HCT116 (cell line): ENCODE data around the gene GANC. TPM values are rescaled to one million over a fixed set of nuclear protein-coding genes. Genes with fewer than 3 reads are reported as not detected.
A peak's percentile ranks its signal among the peaks of the same experiment; 100 is the strongest.

Source experiments
- ATAC-seq: fragments of 200-7000 bp; cut with Tn5 transposase; 2 replicates; pipeline ENCODE4 v1.9.1; 2020; ENCODE audit warnings: mild to moderate bottlenecking, moderate library complexity
- BruUV-seq: library from RNA; stranded (reverse); fragments of 400-500 nt; replicated peaks from 2 replicates; lab custom pipeline; 2021; lab: Mats Ljungman, UMichigan
- CTCF ChIA-PET: fragments of 300-600 bp; sonication (Branson Sonifier 250); formaldehyde crosslinking; loops from one replicate; lab custom pipeline; 2021; ENCODE audit warnings: antibody characterized with exemption; lab: Charles Lee
- POLR2A ChIA-PET: fragments of 300-600, 350-600 bp; sonication (Branson Sonifier 250); formaldehyde crosslinking; loops from one replicate; lab custom pipeline; 2021; ENCODE audit warnings: antibody characterized with exemption; lab: Charles Lee
- RAD21 ChIA-PET, 2 experiments: fragments of 300-600 bp; sonication (Branson Sonifier 250); formaldehyde crosslinking; loops; one replicate each; lab custom pipeline; 2023; ENCODE audit warnings: low total read pairs in 2 of 2; ENCODE audit not compliant: uncharacterized antibody in 2 of 2, unreplicated experiment in 2 of 2, low non-redundant PET in 1 of 2; lab: Charles Lee
- DNase-seq: peaks from one replicate; pipeline ENCODE4 v3.0.0-alpha.2; 2010; ENCODE audit warnings: low read depth, low spot score
- H2AFZ ChIP-seq: fragments of 200-600 bp; shearing (Covaris generic), sonication (generic); 2 replicates; pipeline ENCODE4 v1.6.1; 2017; ENCODE audit warnings: low read depth, mixed run types, mixed read lengths, antibody characterized with exemption, low read length; ENCODE audit not compliant: poor library complexity, severe bottlenecking
- H3K27ac ChIP-seq: 2 replicates; pipeline ENCODE4 v1.5.1; 2012; ENCODE audit warnings: low read depth, low read length
- H3K27me3 ChIP-seq: fragments of 200-600 bp; sonication (generic); 2 replicates; pipeline ENCODE4 v1.6.1; 2016; ENCODE audit warnings: mixed run types, low read length, mixed read lengths; ENCODE audit not compliant: insufficient read depth
- H3K36me3 ChIP-seq, 2 experiments: fragments of 200-500 bp in 1 of 2; fragments of 200-600 bp in 1 of 2; sonication (Bioruptor generic) in 1 of 2; sonication (generic) in 1 of 2; 2 replicates each; pipeline versions ENCODE4 v1.5.1 to v1.6.1; 2014 to 2016; ENCODE audit warnings: low read length in 2 of 2, inconsistent platforms in 1 of 2, mixed read lengths in 1 of 2, mixed run types in 1 of 2; ENCODE audit not compliant: insufficient read depth in 2 of 2, control insufficient read depth in 1 of 2
- H3K4me1 ChIP-seq, 2 experiments: fragments of 200-600 bp in 1 of 2; sonication (generic) in 1 of 2; 2 replicates each; pipeline versions ENCODE4 v1.5.1 to v1.6.1; 2012 to 2017; ENCODE audit warnings: low read length in 2 of 2, inconsistent platforms in 1 of 2, mild to moderate bottlenecking in 1 of 2, mixed read lengths in 1 of 2, mixed run types in 1 of 2, moderate library complexity in 1 of 2; ENCODE audit not compliant: insufficient read depth in 2 of 2, control insufficient read depth in 1 of 2
- H3K4me2 ChIP-seq: fragments of 200-600 bp; sonication (generic); 2 replicates; pipeline ENCODE4 v1.6.1; 2017; ENCODE audit warnings: mixed run types, low read length, mixed read lengths
- H3K4me3 ChIP-seq, 2 experiments: fragments of 200-600 bp in 1 of 2; sonication (generic) in 1 of 2; replicated peaks in 1 of 2; 2 replicates each; pipeline ENCODE4 v1.5.1; 2011 to 2016; ENCODE audit warnings: low read length in 2 of 2, control low read depth in 1 of 2, low read depth in 1 of 2, mild to moderate bottlenecking in 1 of 2, mixed read lengths in 1 of 2, mixed run types in 1 of 2
- H3K79me2 ChIP-seq: fragments of 200-600 bp; sonication (generic); 2 replicates; pipeline ENCODE4 v1.6.1; 2017; ENCODE audit warnings: mild to moderate bottlenecking, mixed run types, low read length, moderate library complexity, mixed read lengths; ENCODE audit not compliant: insufficient read depth
- H3K9ac ChIP-seq: fragments of 200-600 bp; sonication (generic); 2 replicates; pipeline ENCODE4 v1.6.1; 2016; ENCODE audit warnings: low read length, mixed read lengths
- H3K9me2 ChIP-seq: fragments of 200-600 bp; sonication (generic), shearing (Covaris generic); 2 replicates; pipeline ENCODE4 v1.6.1; 2017; ENCODE audit warnings: mixed run types, mild to moderate bottlenecking, moderate library complexity; ENCODE audit not compliant: insufficient read depth
- H3K9me3 ChIP-seq, 2 experiments: fragments of 200-500 bp in 1 of 2; fragments of 200-600 bp in 1 of 2; sonication (Bioruptor generic) in 1 of 2; sonication (generic) in 1 of 2; 2 replicates each; pipeline ENCODE4 v1.6.1; 2014 to 2017; ENCODE audit warnings: low read length in 2 of 2, mixed read lengths in 2 of 2, inconsistent platforms in 1 of 2, low read depth in 1 of 2, mild to moderate bottlenecking in 1 of 2, mixed run types in 1 of 2, moderate library complexity in 1 of 2; ENCODE audit not compliant: control insufficient read depth in 1 of 2, insufficient read depth in 1 of 2
- H4K20me1 ChIP-seq: fragments of 200-600 bp; sonication (generic), shearing (Covaris generic); 2 replicates; pipeline ENCODE4 v1.6.1; 2017; ENCODE audit warnings: mixed run types, mild to moderate bottlenecking, moderate library complexity; ENCODE audit not compliant: insufficient read depth
- RAD21 ChIP-seq: IDR thresholded peaks from 2 replicates; pipeline ENCODE4 v1.6.1; 2012; ENCODE audit warnings: low read depth, mild to moderate bottlenecking
- TCF7L2 ChIP-seq: IDR thresholded peaks from 2 replicates; pipeline ENCODE4 v1.7.0; 2011; ENCODE audit warnings: borderline replicate concordance, inconsistent platforms; ENCODE audit not compliant: insufficient read depth, insufficient read length; ENCODE audit errors: extremely low read depth
- YY1 ChIP-seq: IDR thresholded peaks from 2 replicates; pipeline ENCODE4 v1.6.1; 2011; ENCODE audit warnings: low read length, low read depth, moderate library complexity, mild to moderate bottlenecking; ENCODE audit not compliant: insufficient replicate concordance; ENCODE audit errors: extremely low read depth
- intact Hi-C: fragments of 100-400 bp; cut with micrococcal nuclease; formaldehyde crosslinking; loops from 2 replicates; pipeline ENCODE4 v1.10.0; 2022
- total RNA-seq: library from RNA; stranded (reverse); gene quantifications from one replicate; pipeline ENCODE4 v1.2.1, GENCODE V29; 2021; ENCODE audit not compliant: unreplicated experiment
- TF ChIP-seq, protein P1 (sequence below), 3 experiments: fragments of 200-600 bp in 1 of 3; sonication (generic) in 1 of 3; IDR thresholded peaks in 2 of 3; conservative IDR thresholded peaks in 1 of 3; 2 replicates each; pipeline ENCODE4 v1.5.1; 2012 to 2017; ENCODE audit warnings: low read depth in 2 of 3, low read length in 2 of 3, antibody characterized with exemption in 1 of 3, borderline replicate concordance in 1 of 3, control low read depth in 1 of 3, mild to moderate bottlenecking in 1 of 3, mixed read lengths in 1 of 3, mixed run types in 1 of 3, moderate library complexity in 1 of 3; ENCODE audit not compliant: insufficient read depth in 1 of 3

Gene GANC
- total RNA-seq, 1 experiment from 2014 or later, result 13.1 TPM

DNA sequence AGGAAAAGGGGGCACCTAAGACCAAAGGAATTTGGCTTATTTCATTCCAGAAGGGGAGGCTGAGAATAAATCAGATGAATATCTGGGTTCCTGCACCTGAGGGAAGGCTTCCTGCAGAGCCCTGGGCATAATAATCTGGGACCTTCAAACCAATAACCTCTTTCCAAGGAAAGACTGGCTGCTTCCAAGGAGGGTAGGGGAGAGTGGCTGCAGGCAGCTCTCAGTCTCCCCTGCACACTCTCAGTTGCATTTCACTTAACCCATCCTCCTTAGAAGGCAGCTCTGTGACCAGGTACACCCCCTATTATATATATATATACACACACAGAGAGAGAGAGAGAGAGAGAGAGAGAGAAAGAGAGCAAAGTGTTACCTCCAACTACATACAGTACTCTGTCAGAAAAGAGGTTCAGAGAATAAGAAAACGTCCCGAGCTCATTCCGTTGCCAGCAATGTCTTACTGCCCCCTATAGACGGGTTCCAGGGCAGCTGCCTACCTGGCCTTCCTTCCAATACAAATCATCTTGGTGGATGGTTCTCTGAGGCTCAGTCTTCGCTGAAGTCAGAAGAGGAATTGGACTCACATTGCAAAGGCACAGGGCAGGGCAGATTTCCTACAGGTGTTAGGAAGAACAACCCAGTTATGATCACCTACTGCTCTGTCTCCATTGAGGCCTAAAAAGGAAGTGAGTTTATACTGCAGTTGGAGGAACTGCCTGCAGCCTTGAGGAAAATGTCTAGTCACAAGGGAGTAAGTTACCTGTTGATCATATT lies 112.4 kb downstream of the GANC start:
- intact Hi-C loops, result loop anchor here (5.0 kb wide), 1 partner anchor 318 kb away; no protein-coding TSS in a partner anchor
- Histone ChIP-seq H3K9ac (no peak overlapping the region), H2AFZ (no peak overlapping the region), H3K9me2 (no peaks in the 10 kb centered on the region), H3K27ac (no peak overlapping the region), H4K20me1 (no peaks in the 10 kb centered on the region), H3K4me2 (0 out of 2 replicates have a peak overlapping the region, but pooled peaks have one; percentile 10), H3K36me3 (no peaks in the 10 kb centered on the region), H3K79me2 (no peaks in the 10 kb centered on the region), H3K9me3 (no peaks in the 10 kb centered on the region), H3K4me3 (no peak overlapping the region), H3K4me1 (no peaks in the 10 kb centered on the region), H3K27me3 (no peaks in the 10 kb centered on the region)
- ChIA-PET POLR2A (interaction anchor here (1.0 to 1.4 kb wide), 2 partner anchors 11 to 112 kb away, joined by 4 to 5 read pairs; partner anchors contain the start of genes GANC and TMEM87A), RAD21 (interaction anchor here in 1 of 2 experiments (1.0 to 1.1 kb wide), 2 partner anchors 179 to 248 kb away, joined by 3 to 4 read pairs; no protein-coding TSS in a partner anchor), CTCF (interaction anchor here (0.6 to 2.0 kb wide), 21 partner anchors 10 to 413 kb away, joined by 3 to 22 read pairs (median 4); partner anchors contain the start of genes EHD4, GANC, PLA2G4F and TMEM87A)
- DNase-seq (peak; percentile 35), ATAC-seq (peak; percentile 95)
- BruUV-seq, result no TSS peak
- no peak for TF ChIP-seq TCF7L2
- TF ChIP-seq, protein P1, sequence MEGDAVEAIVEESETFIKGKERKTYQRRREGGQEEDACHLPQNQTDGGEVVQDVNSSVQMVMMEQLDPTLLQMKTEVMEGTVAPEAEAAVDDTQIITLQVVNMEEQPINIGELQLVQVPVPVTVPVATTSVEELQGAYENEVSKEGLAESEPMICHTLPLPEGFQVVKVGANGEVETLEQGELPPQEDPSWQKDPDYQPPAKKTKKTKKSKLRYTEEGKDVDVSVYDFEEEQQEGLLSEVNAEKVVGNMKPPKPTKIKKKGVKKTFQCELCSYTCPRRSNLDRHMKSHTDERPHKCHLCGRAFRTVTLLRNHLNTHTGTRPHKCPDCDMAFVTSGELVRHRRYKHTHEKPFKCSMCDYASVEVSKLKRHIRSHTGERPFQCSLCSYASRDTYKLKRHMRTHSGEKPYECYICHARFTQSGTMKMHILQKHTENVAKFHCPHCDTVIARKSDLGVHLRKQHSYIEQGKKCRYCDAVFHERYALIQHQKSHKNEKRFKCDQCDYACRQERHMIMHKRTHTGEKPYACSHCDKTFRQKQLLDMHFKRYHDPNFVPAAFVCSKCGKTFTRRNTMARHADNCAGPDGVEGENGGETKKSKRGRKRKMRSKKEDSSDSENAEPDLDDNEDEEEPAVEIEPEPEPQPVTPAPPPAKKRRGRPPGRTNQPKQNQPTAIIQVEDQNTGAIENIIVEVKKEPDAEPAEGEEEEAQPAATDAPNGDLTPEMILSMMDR (IDR thresholded peaks at IDR 0.05 in 2 of 3, conservative IDR thresholded peaks at IDR 0.05 in 1 of 3; ENCODE audit: borderline replicate concordance in 1 of 3, insufficient read depth in 1 of 3, low read depth in 2 of 3, low read length in 2 of 3), result peak; percentile 46 to 92 (median 89); a peak in 5 of 6 replicates
- no peak for TF ChIP-seq YY1
- TF ChIP-seq RAD21, result peak; percentile 76
